Mesendoderm (in vitro differentiated cells): ENCODE results near the gene EVA1C.
A peak's percentile ranks its signal among the peaks of the same experiment; 100 is the strongest.
"Not testable (repeated sequence)": the region's sequence is repeated elsewhere in the genome, so short reads cannot be mapped to it uniquely, and the experiment has no call there.

ENCODE experiments used
- DNase-seq: peaks from one replicate; pipeline ENCODE4 v3.0.0; 2013
- H2AK5ac ChIP-seq: 2 replicates; pipeline ENCODE4 v1.6.1; 2013; ENCODE audit warnings: low read length, inconsistent platforms
- H2BK120ac ChIP-seq: 2 replicates; pipeline ENCODE4 v1.6.1; 2013; ENCODE audit warnings: low read depth, mild to moderate bottlenecking, low read length, moderate library complexity, mixed read lengths
- H2BK15ac ChIP-seq: replicated peaks from 2 replicates; pipeline ENCODE4 v1.6.1; 2013; ENCODE audit warnings: low read depth, mild to moderate bottlenecking, moderate library complexity
- H2BK5ac ChIP-seq: 2 replicates; pipeline ENCODE4 v1.6.1; 2013; ENCODE audit warnings: low read length, inconsistent platforms
- H3K18ac ChIP-seq: 2 replicates; pipeline ENCODE4 v1.6.1; 2013; ENCODE audit warnings: mild to moderate bottlenecking, low read length, mixed read lengths
- H3K23ac ChIP-seq: one replicate; pipeline ENCODE4 v1.6.1; 2013; ENCODE audit warnings: low read length
- H3K27ac ChIP-seq: 2 replicates; pipeline ENCODE4 v1.5.1; 2013; ENCODE audit warnings: low read depth, mild to moderate bottlenecking, inconsistent platforms, low read length, moderate library complexity
- H3K27me3 ChIP-seq: 2 replicates; pipeline ENCODE4 v1.6.1; 2013; ENCODE audit warnings: low read length, control low read depth, mild to moderate bottlenecking, inconsistent platforms; ENCODE audit not compliant: insufficient read depth, poor library complexity
- H3K36me3 ChIP-seq: 2 replicates; pipeline ENCODE4 v1.6.1; 2013; ENCODE audit warnings: low read length, inconsistent platforms; ENCODE audit not compliant: control insufficient read depth, insufficient read depth
- H3K4ac ChIP-seq: one replicate; pipeline ENCODE4 v1.6.1; 2013; ENCODE audit warnings: low read depth, mild to moderate bottlenecking, low read length, moderate library complexity
- H3K4me1 ChIP-seq: 2 replicates; pipeline ENCODE4 v1.6.1; 2013; ENCODE audit warnings: low read depth, low read length, inconsistent platforms; ENCODE audit not compliant: control insufficient read depth
- H3K4me2 ChIP-seq: 2 replicates; pipeline ENCODE4 v1.6.1; 2013; ENCODE audit warnings: low read length
- H3K4me3 ChIP-seq: 2 replicates; pipeline ENCODE4 v1.5.1; 2013; ENCODE audit warnings: mild to moderate bottlenecking, low read length
- H3K56ac ChIP-seq: one replicate; pipeline ENCODE4 v1.6.1; 2013; ENCODE audit warnings: low read length
- H3K79me1 ChIP-seq: 2 replicates; pipeline ENCODE4 v1.6.1; 2013; ENCODE audit warnings: low read length, inconsistent platforms
- H3K79me2 ChIP-seq: 2 replicates; pipeline ENCODE4 v1.6.1; 2013; ENCODE audit warnings: mild to moderate bottlenecking, low read length; ENCODE audit not compliant: control insufficient read depth, insufficient read depth
- H3K9ac ChIP-seq: 2 replicates; pipeline ENCODE4 v1.6.1; 2013; ENCODE audit warnings: low read length, inconsistent platforms
- H4K5ac ChIP-seq: one replicate; pipeline ENCODE4 v1.6.1; 2013; ENCODE audit warnings: low read length
- H4K8ac ChIP-seq: one replicate; pipeline ENCODE4 v1.6.1; 2013; ENCODE audit warnings: low read depth, mild to moderate bottlenecking, control low read depth, low read length, moderate library complexity
- WGBS: extraction: QIAGEN DNeasy Blood & Tissue Kit; methylation state at CpG from one replicate; pipeline ENCODE4 v1.1.7; 2013; ENCODE audit warnings: low lambda C conversion rate, missing lambda C conversion rate; ENCODE audit not compliant: insufficient coverage; ENCODE audit errors: extremely low coverage; 5-methylcytosine and 5-hydroxymethylcytosine counted together

The EVA1C gene

DNA sequence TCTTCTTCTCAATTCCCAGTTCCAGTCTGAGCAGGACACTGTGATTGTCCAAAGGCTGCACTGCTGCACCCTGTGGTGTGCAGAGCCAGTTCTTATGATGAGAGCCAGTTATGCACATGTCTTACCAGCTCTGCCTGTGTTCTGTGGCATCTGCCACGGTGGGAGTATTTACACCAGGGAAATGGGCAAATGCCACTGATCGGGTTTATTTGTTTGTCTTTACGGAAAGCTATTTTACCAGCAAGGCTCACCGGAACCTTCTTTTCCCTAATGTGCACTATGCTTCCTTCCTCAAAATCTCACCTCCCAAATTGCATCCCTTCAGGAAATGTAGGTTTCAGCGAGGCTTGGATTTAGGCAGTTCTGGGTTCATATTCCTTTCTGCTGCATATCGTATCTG lies 49.0 kb downstream of the EVA1C start:
- Histone ChIP-seq H2BK15ac (no peak overlapping the region), H3K9ac (no peak overlapping the region)
- no CpG with 5 or more reads among the region's 6 CpGs for WGBS

DNA sequence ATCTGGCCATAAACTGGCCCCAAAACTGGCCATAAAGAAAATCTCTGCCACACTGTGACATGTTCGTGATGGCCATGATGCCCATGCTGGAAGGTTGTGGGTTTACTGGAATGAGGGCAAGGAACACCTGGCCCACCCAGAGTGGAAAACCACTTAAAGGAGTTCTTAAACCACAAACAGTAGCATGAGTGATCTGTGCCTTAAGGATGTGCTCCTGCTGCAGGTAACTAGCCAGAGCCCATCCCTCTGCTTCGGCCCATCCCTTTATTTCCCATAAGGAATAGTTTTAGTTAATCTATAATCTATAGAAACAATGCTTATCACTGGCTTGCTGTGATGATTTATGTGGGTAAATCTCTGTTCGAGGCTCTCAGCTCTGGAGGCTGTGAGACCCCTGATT lies 50.1 kb downstream of the EVA1C start:
- H3K18ac ChIP-seq, H3K56ac ChIP-seq, H3K36me3 ChIP-seq, H3K9ac ChIP-seq, H3K79me1 ChIP-seq, H3K4ac ChIP-seq, H2BK15ac ChIP-seq, H2BK5ac ChIP-seq, H2BK120ac ChIP-seq, DNase-seq, H4K5ac ChIP-seq, H3K4me1 ChIP-seq, H3K4me2 ChIP-seq, H4K8ac ChIP-seq, H3K27ac ChIP-seq, H3K4me3 ChIP-seq, H3K23ac ChIP-seq, H3K27me3 ChIP-seq, H3K79me2 ChIP-seq, H2AK5ac ChIP-seq: not testable (repeated sequence)
- no CpG with 5 or more reads among the region's 3 CpGs for WGBS

More for the DNA sequence above, 49.0 kb downstream of the EVA1C start:
- no peak overlapping the region for H3K4me2 ChIP-seq
- no peak overlapping the region for H3K23ac ChIP-seq
- H4K5ac ChIP-seq: no peak overlapping the region
- no peaks in the 10 kb centered on the region for H3K79me2 ChIP-seq
- no peaks in the 10 kb centered on the region for H3K36me3 ChIP-seq
- no peak overlapping the region for H2BK5ac ChIP-seq
- no peaks in the 10 kb centered on the region for H3K79me1 ChIP-seq
- no peak overlapping the region for H3K56ac ChIP-seq
- no peak overlapping the region for H3K4ac ChIP-seq
- H3K18ac ChIP-seq: no peak overlapping the region
- no peak overlapping the region for H3K4me3 ChIP-seq
- H2BK120ac ChIP-seq: no peak overlapping the region
- DNase-seq: no peak
- no peaks in the 10 kb centered on the region for H3K4me1 ChIP-seq
- H3K27me3 ChIP-seq: no peaks in the 10 kb centered on the region
- H4K8ac ChIP-seq: no peak overlapping the region
- no peak overlapping the region for H3K27ac ChIP-seq
- no peak overlapping the region for H2AK5ac ChIP-seq

DNA sequence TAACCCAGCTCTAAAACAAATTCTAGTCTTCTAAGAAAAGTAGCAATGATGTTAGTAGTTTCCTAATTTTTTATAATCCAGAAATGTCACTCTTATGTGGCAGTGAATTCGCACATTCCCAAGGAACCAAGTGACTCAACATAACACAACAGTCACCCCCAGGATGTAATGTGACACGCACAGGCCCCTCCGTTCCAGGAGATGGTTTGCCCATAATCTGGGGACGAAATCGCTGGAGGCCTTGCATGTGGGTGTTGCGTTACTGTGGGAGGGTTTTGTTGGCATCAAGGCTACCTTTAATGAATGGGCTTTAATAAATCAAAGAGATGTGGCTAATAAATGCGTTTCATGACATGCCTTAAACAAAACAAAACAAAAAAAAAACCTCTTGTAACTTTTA lies 50.9 kb downstream of the EVA1C start:
- H3K27me3 ChIP-seq: no peaks in the 10 kb centered on the region

DNA sequence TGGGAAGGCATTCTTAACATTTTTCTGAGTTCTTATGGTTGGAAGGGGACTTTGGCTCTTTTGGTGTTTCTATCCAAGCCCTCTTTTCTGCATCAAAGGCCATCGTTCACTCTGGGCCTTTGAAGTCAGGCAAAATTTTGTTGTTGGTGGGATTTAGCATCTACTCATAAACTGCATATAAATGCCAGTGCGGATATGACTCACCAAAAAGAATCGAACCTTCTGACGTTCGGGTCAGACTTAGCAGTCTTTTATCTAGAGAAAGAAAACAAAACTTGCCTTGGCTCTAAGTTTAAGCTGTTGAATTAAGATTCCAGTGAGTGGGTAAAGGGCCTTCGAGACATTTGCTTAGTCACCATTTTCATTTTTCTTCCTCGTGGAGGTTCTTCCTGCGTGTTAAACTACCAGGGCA lies 51.4 kb downstream of the EVA1C start:
- Histone ChIP-seq H3K79me1 (no peaks in the 10 kb centered on the region), H3K4ac (no peak overlapping the region), H4K8ac (no peak overlapping the region), H3K4me1 (no peaks in the 10 kb centered on the region), H3K9ac (no peak overlapping the region), H4K5ac (no peak overlapping the region), H3K27me3 (no peaks in the 10 kb centered on the region), H3K18ac (no peak overlapping the region), H3K4me2 (no peak overlapping the region), H3K4me3 (no peak overlapping the region), H2BK120ac (no peak overlapping the region), H3K36me3 (no peaks in the 10 kb centered on the region), H2BK15ac (no peak overlapping the region), H2AK5ac (no peak overlapping the region), H2BK5ac (no peak overlapping the region), H3K27ac (no peak overlapping the region), H3K56ac (no peak overlapping the region), H3K79me2 (no peaks in the 10 kb centered on the region), H3K23ac (no peak overlapping the region)
- DNase-seq: no peak
- no CpG with 5 or more reads among the region's 8 CpGs for WGBS

More for the DNA sequence above, 50.9 kb downstream of the EVA1C start:
- no peaks in the 10 kb centered on the region for H3K79me1 ChIP-seq
- no peak overlapping the region for H2AK5ac ChIP-seq
- no peak overlapping the region for H2BK5ac ChIP-seq
- no peak overlapping the region for H3K4ac ChIP-seq
- H3K18ac ChIP-seq: no peak overlapping the region
- WGBS: no CpG with 5 or more reads among the region's 7 CpGs
- no peak overlapping the region for H3K4me2 ChIP-seq
- no peak overlapping the region for H4K8ac ChIP-seq
- no peak overlapping the region for H2BK120ac ChIP-seq
- no peak overlapping the region for H3K23ac ChIP-seq
- no peaks in the 10 kb centered on the region for H3K36me3 ChIP-seq
- no peak overlapping the region for H3K56ac ChIP-seq
- DNase-seq: no peak
- H3K4me1 ChIP-seq: no peaks in the 10 kb centered on the region
- H3K9ac ChIP-seq: no peak overlapping the region
- H4K5ac ChIP-seq: no peak overlapping the region
- no peak overlapping the region for H3K27ac ChIP-seq
- H2BK15ac ChIP-seq: no peak overlapping the region
- no peak overlapping the region for H3K4me3 ChIP-seq
- H3K79me2 ChIP-seq: no peaks in the 10 kb centered on the region

DNA sequence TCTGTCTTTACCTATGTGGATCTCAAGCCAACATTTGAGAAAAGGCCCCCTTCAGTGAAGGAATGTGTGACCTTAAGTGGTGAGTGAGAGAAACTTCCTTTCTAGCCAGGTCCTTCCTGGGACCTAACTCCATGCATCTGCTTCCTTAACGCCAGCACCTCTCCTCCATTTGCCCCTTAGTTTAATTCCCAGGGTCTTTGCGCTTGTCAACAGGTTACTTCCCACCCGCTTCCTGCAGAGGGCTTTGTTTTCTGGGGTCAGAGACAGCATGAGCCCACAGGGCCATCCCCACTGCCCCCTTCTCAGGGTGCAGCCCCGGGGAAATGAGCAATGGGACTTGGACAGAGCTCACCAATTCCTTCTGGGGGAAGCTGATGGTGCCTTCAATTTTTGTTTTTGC lies 54.8 kb downstream of the EVA1C start:
- Histone ChIP-seq H3K79me2 (no peaks in the 10 kb centered on the region), H2BK5ac (no peak overlapping the region), H4K5ac (no peak overlapping the region), H2BK15ac (no peak overlapping the region), H3K23ac (no peak overlapping the region), H3K18ac (no peak overlapping the region), H3K4me3 (no peak overlapping the region), H3K4me1 (no peaks in the 10 kb centered on the region), H3K4me2 (no peak overlapping the region), H4K8ac (no peak overlapping the region), H3K4ac (no peak overlapping the region), H3K79me1 (no peaks in the 10 kb centered on the region), H3K27me3 (no peaks in the 10 kb centered on the region), H3K27ac (no peak overlapping the region), H3K36me3 (no peaks in the 10 kb centered on the region), H2BK120ac (no peak overlapping the region), H3K9ac (no peak overlapping the region), H2AK5ac (no peak overlapping the region), H3K56ac (no peak overlapping the region)
- WGBS: no CpG with 5 or more reads among the region's 4 CpGs
- peak; percentile 43 for DNase-seq

DNA sequence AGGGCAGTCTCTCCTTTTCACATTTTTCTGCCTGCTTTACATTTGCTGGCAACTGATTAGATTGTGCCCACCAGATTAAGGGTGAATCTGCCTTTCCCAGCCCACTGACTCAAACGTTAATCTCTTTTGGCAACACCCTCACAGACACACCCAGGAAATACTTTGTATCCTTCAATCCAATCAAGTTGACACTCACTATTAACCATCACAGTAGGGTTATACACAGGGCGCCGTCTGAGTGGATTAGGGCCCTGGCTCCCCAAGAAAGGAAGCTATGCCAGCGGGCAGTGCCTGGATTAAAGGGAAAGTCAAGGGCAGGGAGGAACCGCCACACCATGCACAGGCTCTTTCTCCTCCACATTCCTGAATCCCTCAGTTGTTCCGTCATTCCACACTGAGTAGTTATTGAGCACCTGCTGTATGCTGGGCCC lies 56.2 kb downstream of the EVA1C start:
- Histone ChIP-seq H3K56ac (no peak overlapping the region), H4K8ac (no peak overlapping the region), H3K27ac (no peak overlapping the region), H3K79me1 (no peaks in the 10 kb centered on the region), H2BK5ac (no peak overlapping the region), H3K23ac (no peak overlapping the region), H4K5ac (no peak overlapping the region), H3K4me1 (no peaks in the 10 kb centered on the region), H3K4me3 (no peak overlapping the region), H3K4ac (no peak overlapping the region), H3K36me3 (no peaks in the 10 kb centered on the region), H3K18ac (no peak overlapping the region), H2BK120ac (no peak overlapping the region), H2AK5ac (no peak overlapping the region), H3K79me2 (no peaks in the 10 kb centered on the region), H2BK15ac (no peak overlapping the region), H3K27me3 (no peaks in the 10 kb centered on the region), H3K9ac (no peak overlapping the region), H3K4me2 (no peak overlapping the region)
- DNase-seq: no peak
- WGBS: no CpG with 5 or more reads among the region's 6 CpGs
